ENCODE results near the gene LBHD2.

DNA sequence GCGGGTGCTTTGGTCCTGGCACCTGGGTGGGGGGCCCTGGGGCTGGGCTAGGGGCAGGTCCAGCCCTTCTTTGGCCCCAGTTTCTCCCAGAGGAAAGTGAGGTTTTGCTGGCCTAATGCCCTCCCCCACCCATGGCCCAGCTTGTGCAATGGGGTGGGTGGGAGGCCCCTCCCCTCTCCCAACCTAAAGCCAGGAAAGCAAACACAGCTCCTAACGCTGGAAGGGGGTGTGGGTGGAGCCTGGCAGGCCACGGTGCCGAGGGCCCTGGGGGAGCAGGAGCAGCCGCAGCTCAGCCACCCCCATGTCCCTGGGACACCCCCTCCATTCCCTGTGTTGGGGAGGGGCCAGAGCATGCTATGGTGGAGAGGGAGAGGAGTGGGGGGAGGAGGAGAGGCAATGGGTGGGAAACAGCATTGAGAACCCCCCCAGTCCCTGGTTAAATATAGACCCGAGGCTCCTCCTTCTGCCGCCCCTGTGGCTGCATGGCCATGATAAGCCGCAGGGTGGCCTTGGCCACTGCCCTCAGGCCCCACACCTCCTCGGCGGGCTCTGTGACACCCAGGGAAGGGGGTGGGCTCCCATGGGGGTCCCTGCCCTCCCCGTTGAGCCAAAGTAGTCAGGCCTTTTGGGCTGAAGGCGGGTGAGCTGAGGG lies 15.2 kb downstream of the LBHD2 start:
- TF ChIP-seq, protein P1, sequence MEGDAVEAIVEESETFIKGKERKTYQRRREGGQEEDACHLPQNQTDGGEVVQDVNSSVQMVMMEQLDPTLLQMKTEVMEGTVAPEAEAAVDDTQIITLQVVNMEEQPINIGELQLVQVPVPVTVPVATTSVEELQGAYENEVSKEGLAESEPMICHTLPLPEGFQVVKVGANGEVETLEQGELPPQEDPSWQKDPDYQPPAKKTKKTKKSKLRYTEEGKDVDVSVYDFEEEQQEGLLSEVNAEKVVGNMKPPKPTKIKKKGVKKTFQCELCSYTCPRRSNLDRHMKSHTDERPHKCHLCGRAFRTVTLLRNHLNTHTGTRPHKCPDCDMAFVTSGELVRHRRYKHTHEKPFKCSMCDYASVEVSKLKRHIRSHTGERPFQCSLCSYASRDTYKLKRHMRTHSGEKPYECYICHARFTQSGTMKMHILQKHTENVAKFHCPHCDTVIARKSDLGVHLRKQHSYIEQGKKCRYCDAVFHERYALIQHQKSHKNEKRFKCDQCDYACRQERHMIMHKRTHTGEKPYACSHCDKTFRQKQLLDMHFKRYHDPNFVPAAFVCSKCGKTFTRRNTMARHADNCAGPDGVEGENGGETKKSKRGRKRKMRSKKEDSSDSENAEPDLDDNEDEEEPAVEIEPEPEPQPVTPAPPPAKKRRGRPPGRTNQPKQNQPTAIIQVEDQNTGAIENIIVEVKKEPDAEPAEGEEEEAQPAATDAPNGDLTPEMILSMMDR (IDR thresholded peaks at IDR 0.05; ENCODE audit: poor library complexity, severe bottlenecking): no peak
- TF ChIP-seq EZH2 (IDR thresholded peaks at IDR 0.05; ENCODE audit: borderline replicate concordance, insufficient read depth, low read length, poor library complexity, severe bottlenecking) (no peak), RAD21 (conservative IDR thresholded peaks at IDR 0.05) (no peak), TAF1 (IDR thresholded peaks at IDR 0.05; ENCODE audit: low read depth) (no peak), POLR2AphosphoS5 (IDR thresholded peaks at IDR 0.05) (no peak), EP300 (conservative IDR thresholded peaks at IDR 0.05; ENCODE audit: poor library complexity, severe bottlenecking) (no peak)
- TF ChIP-seq, protein P2, sequence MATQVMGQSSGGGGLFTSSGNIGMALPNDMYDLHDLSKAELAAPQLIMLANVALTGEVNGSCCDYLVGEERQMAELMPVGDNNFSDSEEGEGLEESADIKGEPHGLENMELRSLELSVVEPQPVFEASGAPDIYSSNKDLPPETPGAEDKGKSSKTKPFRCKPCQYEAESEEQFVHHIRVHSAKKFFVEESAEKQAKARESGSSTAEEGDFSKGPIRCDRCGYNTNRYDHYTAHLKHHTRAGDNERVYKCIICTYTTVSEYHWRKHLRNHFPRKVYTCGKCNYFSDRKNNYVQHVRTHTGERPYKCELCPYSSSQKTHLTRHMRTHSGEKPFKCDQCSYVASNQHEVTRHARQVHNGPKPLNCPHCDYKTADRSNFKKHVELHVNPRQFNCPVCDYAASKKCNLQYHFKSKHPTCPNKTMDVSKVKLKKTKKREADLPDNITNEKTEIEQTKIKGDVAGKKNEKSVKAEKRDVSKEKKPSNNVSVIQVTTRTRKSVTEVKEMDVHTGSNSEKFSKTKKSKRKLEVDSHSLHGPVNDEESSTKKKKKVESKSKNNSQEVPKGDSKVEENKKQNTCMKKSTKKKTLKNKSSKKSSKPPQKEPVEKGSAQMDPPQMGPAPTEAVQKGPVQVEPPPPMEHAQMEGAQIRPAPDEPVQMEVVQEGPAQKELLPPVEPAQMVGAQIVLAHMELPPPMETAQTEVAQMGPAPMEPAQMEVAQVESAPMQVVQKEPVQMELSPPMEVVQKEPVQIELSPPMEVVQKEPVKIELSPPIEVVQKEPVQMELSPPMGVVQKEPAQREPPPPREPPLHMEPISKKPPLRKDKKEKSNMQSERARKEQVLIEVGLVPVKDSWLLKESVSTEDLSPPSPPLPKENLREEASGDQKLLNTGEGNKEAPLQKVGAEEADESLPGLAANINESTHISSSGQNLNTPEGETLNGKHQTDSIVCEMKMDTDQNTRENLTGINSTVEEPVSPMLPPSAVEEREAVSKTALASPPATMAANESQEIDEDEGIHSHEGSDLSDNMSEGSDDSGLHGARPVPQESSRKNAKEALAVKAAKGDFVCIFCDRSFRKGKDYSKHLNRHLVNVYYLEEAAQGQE (IDR thresholded peaks at IDR 0.05; ENCODE audit: borderline replicate concordance): no peak

Data from neural cell (in vitro differentiated cells).